HCT116 (cell line): ENCODE data around the gene KLHL25. TPM values are rescaled to one million over a fixed set of nuclear protein-coding genes. Genes with fewer than 3 reads are reported as not detected.

Experiments used
- ATAC-seq: fragments of 200-7000 bp; cut with Tn5 transposase; 2 replicates; pipeline ENCODE4 v1.9.1; 2020; ENCODE audit warnings: mild to moderate bottlenecking, moderate library complexity
- BruUV-seq: library from RNA; stranded (reverse); fragments of 400-500 nt; replicated peaks from 2 replicates; lab custom pipeline; 2021; lab: Mats Ljungman, UMichigan
- CTCF ChIA-PET: fragments of 300-600 bp; sonication (Branson Sonifier 250); formaldehyde crosslinking; loops from one replicate; lab custom pipeline; 2021; ENCODE audit warnings: antibody characterized with exemption; lab: Charles Lee
- POLR2A ChIA-PET: fragments of 300-600, 350-600 bp; sonication (Branson Sonifier 250); formaldehyde crosslinking; loops from one replicate; lab custom pipeline; 2021; ENCODE audit warnings: antibody characterized with exemption; lab: Charles Lee
- RAD21 ChIA-PET, 2 experiments: fragments of 300-600 bp; sonication (Branson Sonifier 250); formaldehyde crosslinking; loops; one replicate each; lab custom pipeline; 2023; ENCODE audit warnings: low total read pairs in 2 of 2; ENCODE audit not compliant: uncharacterized antibody in 2 of 2, unreplicated experiment in 2 of 2, low non-redundant PET in 1 of 2; lab: Charles Lee
- DNase-seq: peaks from one replicate; pipeline ENCODE4 v3.0.0-alpha.2; 2010; ENCODE audit warnings: low read depth, low spot score
- H2AFZ ChIP-seq: fragments of 200-600 bp; shearing (Covaris generic), sonication (generic); 2 replicates; pipeline ENCODE4 v1.6.1; 2017; ENCODE audit warnings: low read depth, mixed run types, mixed read lengths, antibody characterized with exemption, low read length; ENCODE audit not compliant: poor library complexity, severe bottlenecking
- H3K27ac ChIP-seq: 2 replicates; pipeline ENCODE4 v1.5.1; 2012; ENCODE audit warnings: low read depth, low read length
- H3K27me3 ChIP-seq: fragments of 200-600 bp; sonication (generic); 2 replicates; pipeline ENCODE4 v1.6.1; 2016; ENCODE audit warnings: mixed run types, low read length, mixed read lengths; ENCODE audit not compliant: insufficient read depth
- H3K36me3 ChIP-seq, 2 experiments: fragments of 200-500 bp in 1 of 2; fragments of 200-600 bp in 1 of 2; sonication (Bioruptor generic) in 1 of 2; sonication (generic) in 1 of 2; 2 replicates each; pipeline versions ENCODE4 v1.5.1 to v1.6.1; 2014 to 2016; ENCODE audit warnings: low read length in 2 of 2, inconsistent platforms in 1 of 2, mixed read lengths in 1 of 2, mixed run types in 1 of 2; ENCODE audit not compliant: insufficient read depth in 2 of 2, control insufficient read depth in 1 of 2
- H3K4me1 ChIP-seq, 2 experiments: fragments of 200-600 bp in 1 of 2; sonication (generic) in 1 of 2; 2 replicates each; pipeline versions ENCODE4 v1.5.1 to v1.6.1; 2012 to 2017; ENCODE audit warnings: low read length in 2 of 2, inconsistent platforms in 1 of 2, mild to moderate bottlenecking in 1 of 2, mixed read lengths in 1 of 2, mixed run types in 1 of 2, moderate library complexity in 1 of 2; ENCODE audit not compliant: insufficient read depth in 2 of 2, control insufficient read depth in 1 of 2
- H3K4me2 ChIP-seq: fragments of 200-600 bp; sonication (generic); 2 replicates; pipeline ENCODE4 v1.6.1; 2017; ENCODE audit warnings: mixed run types, low read length, mixed read lengths
- H3K4me3 ChIP-seq, 2 experiments: fragments of 200-600 bp in 1 of 2; sonication (generic) in 1 of 2; replicated peaks in 1 of 2; 2 replicates each; pipeline ENCODE4 v1.5.1; 2011 to 2016; ENCODE audit warnings: low read length in 2 of 2, control low read depth in 1 of 2, low read depth in 1 of 2, mild to moderate bottlenecking in 1 of 2, mixed read lengths in 1 of 2, mixed run types in 1 of 2
- H3K79me2 ChIP-seq: fragments of 200-600 bp; sonication (generic); 2 replicates; pipeline ENCODE4 v1.6.1; 2017; ENCODE audit warnings: mild to moderate bottlenecking, mixed run types, low read length, moderate library complexity, mixed read lengths; ENCODE audit not compliant: insufficient read depth
- H3K9ac ChIP-seq: fragments of 200-600 bp; sonication (generic); 2 replicates; pipeline ENCODE4 v1.6.1; 2016; ENCODE audit warnings: low read length, mixed read lengths
- H3K9me2 ChIP-seq: fragments of 200-600 bp; sonication (generic), shearing (Covaris generic); 2 replicates; pipeline ENCODE4 v1.6.1; 2017; ENCODE audit warnings: mixed run types, mild to moderate bottlenecking, moderate library complexity; ENCODE audit not compliant: insufficient read depth
- H3K9me3 ChIP-seq, 2 experiments: fragments of 200-500 bp in 1 of 2; fragments of 200-600 bp in 1 of 2; sonication (Bioruptor generic) in 1 of 2; sonication (generic) in 1 of 2; 2 replicates each; pipeline ENCODE4 v1.6.1; 2014 to 2017; ENCODE audit warnings: low read length in 2 of 2, mixed read lengths in 2 of 2, inconsistent platforms in 1 of 2, low read depth in 1 of 2, mild to moderate bottlenecking in 1 of 2, mixed run types in 1 of 2, moderate library complexity in 1 of 2; ENCODE audit not compliant: control insufficient read depth in 1 of 2, insufficient read depth in 1 of 2
- H4K20me1 ChIP-seq: fragments of 200-600 bp; sonication (generic), shearing (Covaris generic); 2 replicates; pipeline ENCODE4 v1.6.1; 2017; ENCODE audit warnings: mixed run types, mild to moderate bottlenecking, moderate library complexity; ENCODE audit not compliant: insufficient read depth
- CBX3 ChIP-seq: IDR thresholded peaks from 2 replicates; pipeline ENCODE4 v1.6.1; 2012; ENCODE audit warnings: low read depth
- CEBPB ChIP-seq: IDR thresholded peaks from 2 replicates; pipeline ENCODE4 v1.6.1; 2012; ENCODE audit warnings: low read depth
- FOSL1 ChIP-seq: IDR thresholded peaks from 2 replicates; pipeline ENCODE4 v1.6.1; 2012; ENCODE audit warnings: low read depth
- RAD21 ChIP-seq: IDR thresholded peaks from 2 replicates; pipeline ENCODE4 v1.6.1; 2012; ENCODE audit warnings: low read depth, mild to moderate bottlenecking
- intact Hi-C: fragments of 100-400 bp; cut with micrococcal nuclease; formaldehyde crosslinking; loops from 2 replicates; pipeline ENCODE4 v1.10.0; 2022
- total RNA-seq: library from RNA; stranded (reverse); gene quantifications from one replicate; pipeline ENCODE4 v1.2.1, GENCODE V29; 2021; ENCODE audit not compliant: unreplicated experiment
- TF ChIP-seq, protein P1 (sequence below), 3 experiments: fragments of 200-600 bp in 1 of 3; sonication (generic) in 1 of 3; IDR thresholded peaks in 2 of 3; conservative IDR thresholded peaks in 1 of 3; 2 replicates each; pipeline ENCODE4 v1.5.1; 2012 to 2017; ENCODE audit warnings: low read depth in 2 of 3, low read length in 2 of 3, antibody characterized with exemption in 1 of 3, borderline replicate concordance in 1 of 3, control low read depth in 1 of 3, mild to moderate bottlenecking in 1 of 3, mixed read lengths in 1 of 3, mixed run types in 1 of 3, moderate library complexity in 1 of 3; ENCODE audit not compliant: insufficient read depth in 1 of 3
- TF ChIP-seq, protein P2 (sequence below): IDR thresholded peaks from 2 replicates; pipeline ENCODE4 v1.6.1; 2012

Gene KLHL25
- total RNA-seq, 1 experiment from 2014 or later, result 5.3 TPM

DNA sequence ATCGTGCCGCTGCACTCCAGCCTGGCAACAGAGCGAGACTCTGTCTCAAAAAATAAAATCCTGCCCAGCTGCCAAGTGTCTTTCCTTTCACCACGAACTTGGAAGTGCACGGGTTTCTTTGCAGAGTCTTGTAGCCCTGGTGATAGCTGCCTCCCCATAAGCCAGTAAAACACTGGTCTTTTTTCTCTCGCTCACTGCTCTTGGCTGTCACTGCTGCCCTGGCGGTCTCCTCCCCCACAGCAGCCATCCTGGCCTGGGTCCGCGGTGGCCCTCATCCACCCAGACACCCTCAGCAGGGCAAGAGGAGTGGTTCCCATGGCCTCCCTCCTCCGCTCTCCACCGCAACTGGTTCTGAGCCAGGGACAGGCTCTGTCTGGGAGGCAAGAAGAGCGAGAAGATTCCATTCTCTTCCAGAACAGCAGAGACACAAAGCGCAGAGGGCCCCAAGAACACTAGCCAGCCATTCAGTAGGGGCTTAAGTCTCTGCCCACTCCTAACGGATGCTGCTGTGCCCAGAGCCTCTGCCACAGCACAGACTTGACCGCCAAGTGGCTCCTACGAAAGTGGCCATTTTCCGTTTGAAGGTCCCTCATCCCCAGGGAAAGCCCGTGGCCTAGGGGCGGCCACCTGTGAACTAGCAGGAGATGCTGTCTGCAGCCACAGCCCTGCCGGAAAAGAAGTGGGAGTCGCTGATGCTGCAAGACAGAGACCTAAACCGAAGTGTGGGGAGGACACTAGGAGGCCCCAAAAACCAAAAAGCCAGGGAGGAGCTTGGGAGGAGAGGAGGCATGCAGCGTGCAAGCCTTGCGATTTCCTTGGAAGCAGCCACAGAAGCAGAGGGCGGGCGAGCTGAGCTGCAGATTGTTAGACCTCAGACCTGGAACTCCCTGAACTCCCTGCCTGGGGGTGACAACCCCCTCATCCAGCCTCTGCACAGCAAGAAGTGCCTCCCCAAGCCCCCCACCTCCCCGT is 44.1 kb downstream of the KLHL25 start:
- Histone ChIP-seq H3K4me3 (no peak overlapping the region), H2AFZ (no peak overlapping the region), H3K79me2 (no peaks in the 10 kb centered on the region), H3K4me1 (no peaks in the 10 kb centered on the region), H3K9ac (no peak overlapping the region), H4K20me1 (no peaks in the 10 kb centered on the region), H3K36me3 (peaks cover 0 to 7% of the 10 kb centered on the region in 2 experiments; a peak in 2 of 4 replicates), H3K4me2 (no peak overlapping the region), H3K9me2 (no peaks in the 10 kb centered on the region), H3K27ac (no peak overlapping the region), H3K9me3 (no peaks in the 10 kb centered on the region), H3K27me3 (no peaks in the 10 kb centered on the region)
- TF ChIP-seq, protein P1, sequence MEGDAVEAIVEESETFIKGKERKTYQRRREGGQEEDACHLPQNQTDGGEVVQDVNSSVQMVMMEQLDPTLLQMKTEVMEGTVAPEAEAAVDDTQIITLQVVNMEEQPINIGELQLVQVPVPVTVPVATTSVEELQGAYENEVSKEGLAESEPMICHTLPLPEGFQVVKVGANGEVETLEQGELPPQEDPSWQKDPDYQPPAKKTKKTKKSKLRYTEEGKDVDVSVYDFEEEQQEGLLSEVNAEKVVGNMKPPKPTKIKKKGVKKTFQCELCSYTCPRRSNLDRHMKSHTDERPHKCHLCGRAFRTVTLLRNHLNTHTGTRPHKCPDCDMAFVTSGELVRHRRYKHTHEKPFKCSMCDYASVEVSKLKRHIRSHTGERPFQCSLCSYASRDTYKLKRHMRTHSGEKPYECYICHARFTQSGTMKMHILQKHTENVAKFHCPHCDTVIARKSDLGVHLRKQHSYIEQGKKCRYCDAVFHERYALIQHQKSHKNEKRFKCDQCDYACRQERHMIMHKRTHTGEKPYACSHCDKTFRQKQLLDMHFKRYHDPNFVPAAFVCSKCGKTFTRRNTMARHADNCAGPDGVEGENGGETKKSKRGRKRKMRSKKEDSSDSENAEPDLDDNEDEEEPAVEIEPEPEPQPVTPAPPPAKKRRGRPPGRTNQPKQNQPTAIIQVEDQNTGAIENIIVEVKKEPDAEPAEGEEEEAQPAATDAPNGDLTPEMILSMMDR (IDR thresholded peaks at IDR 0.05 in 2 of 3, conservative IDR thresholded peaks at IDR 0.05 in 1 of 3; ENCODE audit: borderline replicate concordance in 1 of 3, insufficient read depth in 1 of 3, low read depth in 2 of 3, low read length in 2 of 3), result no peak
- TF ChIP-seq CEBPB, result no peak
- TF ChIP-seq RAD21, result no peak
- TF ChIP-seq CBX3, result no peak
- no peak for TF ChIP-seq FOSL1
- TF ChIP-seq, protein P2, sequence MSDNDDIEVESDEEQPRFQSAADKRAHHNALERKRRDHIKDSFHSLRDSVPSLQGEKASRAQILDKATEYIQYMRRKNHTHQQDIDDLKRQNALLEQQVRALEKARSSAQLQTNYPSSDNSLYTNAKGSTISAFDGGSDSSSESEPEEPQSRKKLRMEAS, result no peak
- DNase-seq (no peak), ATAC-seq (peak; percentile 17; the same call in 1 of the 2 replicates)
- ChIA-PET CTCF (no interaction called here), RAD21 (no interaction called here), POLR2A (no interaction called here)
- no TSS peak for BruUV-seq
- intact Hi-C loops, result no loop called here
